K562 (cell line): ENCODE data around the gene BOLL. TPM values are rescaled to one million over a fixed set of nuclear protein-coding genes. Genes with fewer than 3 reads are reported as not detected.

Experiments used
- ATAC-seq: fragments of 200-7000 bp; cut with Tn5 transposase; 3 replicates; pipeline ENCODE4 v1.9.1; 2020; ENCODE audit warnings: moderate library complexity
- BruUV-seq: library from RNA; stranded (reverse); fragments of 400-500 nt; replicated peaks from 2 replicates; lab custom pipeline; 2021; lab: Mats Ljungman, UMichigan
- CTCF ChIA-PET: fragments of 300-600 bp; formaldehyde crosslinking; extraction: SDS; loops from one replicate; lab custom pipeline; 2021; ENCODE audit warnings: low intra/inter-chr PET ratio; lab: Yijun Ruan, JAX
- POLR2A ChIA-PET: fragments of 300-600, 350-650 bp; sonication (Branson Sonifier 250); formaldehyde crosslinking; extraction: SDS; loops from one replicate; lab custom pipeline; 2021; ENCODE audit warnings: antibody characterized with exemption, inconsistent platforms; lab: Yijun Ruan, JAX
- DNase-seq, 4 experiments: peaks; one replicate each; pipeline versions ENCODE4 v3.0.0 to v3.0.0-alpha.2; 2011 to 2018; ENCODE audit warnings: low spot score in 3 of 4, mixed read lengths in 3 of 4; ENCODE audit errors: extremely low read depth in 1 of 4
- FAIRE-seq: peaks from 2 replicates; lab custom pipeline; 2011; peaks lifted over from hg19 to GRCh38; lab: Jason Lieb, UNC
- H2AFZ ChIP-seq: 2 replicates; pipeline ENCODE4 v1.6.0; 2011; ENCODE audit warnings: low read depth, low read length, control low read depth, inconsistent platforms
- H3K27ac ChIP-seq: fragments of 200-600 bp; 3 replicates; pipeline ENCODE4 v1.8.0; 2011; ENCODE audit warnings: low read depth, mild to moderate bottlenecking, control low read depth, inconsistent platforms, low read length, moderate library complexity, mixed read lengths; ENCODE audit errors: extremely low read depth
- H3K27me3 ChIP-seq, 2 experiments: fragments of 300-600 bp in 1 of 2; 2 replicates in 1 of 2; 3 replicates in 1 of 2; pipeline versions ENCODE4 v1.6.0 to v1.8.0; 2011; ENCODE audit warnings: inconsistent platforms in 2 of 2, low read length in 2 of 2, mild to moderate bottlenecking in 1 of 2, mixed read lengths in 1 of 2, moderate library complexity in 1 of 2; ENCODE audit not compliant: control insufficient read depth in 2 of 2, insufficient read depth in 2 of 2
- H3K36me3 ChIP-seq: fragments of 300-600 bp; 3 replicates; pipeline ENCODE4 v1.8.0; 2011; ENCODE audit warnings: mild to moderate bottlenecking, low read length, inconsistent platforms; ENCODE audit not compliant: control insufficient read depth, insufficient read depth
- H3K4me1 ChIP-seq, 2 experiments: fragments of 200-600 bp in 1 of 2; replicated peaks in 1 of 2; 2 replicates in 1 of 2; 3 replicates in 1 of 2; pipeline versions ENCODE4 v1.5.1 to v1.8.0; 2011; ENCODE audit warnings: inconsistent platforms in 2 of 2, low read length in 2 of 2, mild to moderate bottlenecking in 1 of 2, mixed read lengths in 1 of 2, moderate library complexity in 1 of 2; ENCODE audit not compliant: control insufficient read depth in 2 of 2, insufficient read depth in 2 of 2
- H3K4me2 ChIP-seq: 2 replicates; pipeline ENCODE4 v1.6.1; 2011; ENCODE audit warnings: low read length, control low read depth, inconsistent platforms, mixed read lengths; ENCODE audit not compliant: insufficient read depth
- H3K4me3 ChIP-seq: fragments of 200-600 bp; sonication (generic), shearing (Covaris generic); 2 replicates; pipeline ENCODE4 v1.5.1; 2016; ENCODE audit warnings: control low read depth, inconsistent platforms
- H3K79me2 ChIP-seq: fragments of 200-600 bp; 3 replicates; pipeline ENCODE4 v1.8.0; 2011; ENCODE audit warnings: low read length, inconsistent platforms; ENCODE audit not compliant: control insufficient read depth, insufficient read depth
- H3K9ac ChIP-seq, 2 experiments: 2 replicates each; pipeline versions ENCODE4 v1.6.0 to v1.6.1; 2011; ENCODE audit warnings: low read depth in 2 of 2, low read length in 2 of 2, control low read depth in 1 of 2, inconsistent platforms in 1 of 2, mild to moderate bottlenecking in 1 of 2, mixed read lengths in 1 of 2; ENCODE audit not compliant: insufficient read depth in 1 of 2
- H3K9me1 ChIP-seq: one replicate; pipeline ENCODE4 v1.6.0; 2011; ENCODE audit warnings: inconsistent platforms, mild to moderate bottlenecking, low read length, moderate library complexity; ENCODE audit not compliant: control insufficient read depth, insufficient read depth
- H3K9me3 ChIP-seq: replicated peaks from 2 replicates; pipeline ENCODE4 v1.5.1; 2011; ENCODE audit warnings: low read depth, low read length, inconsistent platforms; ENCODE audit not compliant: control insufficient read depth, insufficient read depth
- H4K20me1 ChIP-seq: replicated peaks from 2 replicates; pipeline ENCODE4 v1.6.1; 2011; ENCODE audit warnings: low read length, inconsistent platforms, mixed read lengths; ENCODE audit not compliant: control insufficient read depth, insufficient read depth
- RAD21 ChIP-seq, 2 experiments: fragments of 250-450 bp in 1 of 2; fragments of 450-650 bp in 1 of 2; sonication (Bioruptor Pico) in 1 of 2; formaldehyde crosslinking in 1 of 2; IDR thresholded peaks in 1 of 2; conservative IDR thresholded peaks in 1 of 2; 2 replicates each; pipeline versions ENCODE4 v1.4.0 to v1.8.0; 2020 to 2022; ENCODE audit warnings: mild to moderate bottlenecking in 2 of 2, moderate library complexity in 1 of 2
- SNIP1 ChIP-seq: fragments of 450-650 bp; IDR thresholded peaks from 2 replicates; pipeline ENCODE4 v1.7.1; 2017; ENCODE audit warnings: low read depth, mild to moderate bottlenecking
- WGBS: fragments of 100-300 bp; shearing (Covaris generic); methylation state at CpG from one replicate; pipeline ENCODE4 v1.1.6; 2016; ENCODE audit warnings: low coverage, mixed read lengths; ENCODE audit not compliant: insufficient coverage; ENCODE audit errors: missing lambda C conversion rate; 5-methylcytosine and 5-hydroxymethylcytosine counted together
- in situ Hi-C: fragments of 300-500 bp; cut with MboI; formaldehyde crosslinking; loops from 4 replicates; pipeline ENCODE4 v1.15.0; 2018; ENCODE audit warnings: inconsistent platforms, mixed read lengths
- intact Hi-C: fragments of 100-400 bp; cut with micrococcal nuclease; formaldehyde crosslinking; loops from 2 replicates; pipeline ENCODE4 v1.14.2; 2022
- polyA plus RNA-seq, 8 experiments: library from polyadenylated mRNA; depleted of rRNA in 4 of 8; stranded (reverse) in 5 of 8; unstranded in 3 of 8; fragments of >200 nt; fragmentation: Nextera tagmentation in 2 of 8; fragmentation: Illumina TruSeq in 1 of 8; extraction: Ambion mirVana in 2 of 8; extraction: Trizol in 1 of 8; gene quantifications; 2 replicates each; pipeline versions ENCODE4 v1.2.1 to v1.2.3, GENCODE V29; 2011 to 2014; ENCODE audit warnings: inconsistent platforms in 1 of 8, missing spikeins in 1 of 8
- total RNA-seq, 7 experiments: library from RNA; depleted of rRNA in 6 of 7; stranded (reverse); fragments of >200 nt in 6 of 7; fragmentation: Illumina TruSeq in 2 of 7; extraction: Trizol in 2 of 7; gene quantifications; 2 replicates each; pipeline versions ENCODE4 v1.2.1 to v1.2.3, GENCODE V29; 2011 to 2021; ENCODE audit warnings: low replicate concordance in 1 of 7
- TF ChIP-seq, protein P1 (sequence below): IDR thresholded peaks from 2 replicates; pipeline ENCODE4 v1.6.1; 2011; ENCODE audit not compliant: insufficient read length; ENCODE audit errors: extremely low read depth
- TF ChIP-seq, protein P2 (sequence below), 3 experiments: IDR thresholded peaks in 2 of 3; conservative IDR thresholded peaks in 1 of 3; 2 replicates each; pipeline ENCODE4 v1.5.1; 2011 to 2012; ENCODE audit warnings: low read length in 3 of 3, mild to moderate bottlenecking in 3 of 3, control low read depth in 2 of 3, improper control_type of control experiment in 1 of 3, inconsistent platforms in 1 of 3, low read depth in 1 of 3, mixed read lengths in 1 of 3, moderate library complexity in 1 of 3; ENCODE audit not compliant: insufficient read depth in 2 of 3

Gene BOLL
- total and polyA plus RNA-seq, 9 of the 15 experiments (the other 6 are each of a cell fraction or from before 2014, with no cell fraction given), result 0.11 to 0.55 (median 0.19) TPM; not detected in 1

DNA sequence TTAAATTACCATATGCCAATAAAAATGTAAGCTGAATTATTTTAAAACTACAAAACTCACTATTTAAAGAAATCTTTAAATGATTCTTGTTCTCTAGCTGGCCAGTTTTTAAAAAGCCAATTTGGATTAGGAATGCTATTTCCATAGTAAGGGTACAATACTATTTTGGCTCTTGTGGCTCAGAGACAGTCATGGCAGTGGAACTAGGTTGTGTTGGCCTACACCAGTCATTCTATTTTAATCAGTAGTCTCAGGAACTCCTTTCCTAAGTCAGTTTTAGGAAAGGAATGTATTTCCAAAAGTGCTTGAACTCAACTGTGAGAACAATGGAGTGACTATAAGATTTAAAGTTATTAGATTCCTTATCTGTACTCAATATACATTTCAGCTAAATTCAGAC is 5.9 kb downstream of the BOLL start:
- no peaks in the 10 kb centered on the region for H3K79me2 ChIP-seq
- no peak overlapping the region for H3K27ac ChIP-seq
- no peak for TF ChIP-seq SNIP1
- TF ChIP-seq, protein P1, sequence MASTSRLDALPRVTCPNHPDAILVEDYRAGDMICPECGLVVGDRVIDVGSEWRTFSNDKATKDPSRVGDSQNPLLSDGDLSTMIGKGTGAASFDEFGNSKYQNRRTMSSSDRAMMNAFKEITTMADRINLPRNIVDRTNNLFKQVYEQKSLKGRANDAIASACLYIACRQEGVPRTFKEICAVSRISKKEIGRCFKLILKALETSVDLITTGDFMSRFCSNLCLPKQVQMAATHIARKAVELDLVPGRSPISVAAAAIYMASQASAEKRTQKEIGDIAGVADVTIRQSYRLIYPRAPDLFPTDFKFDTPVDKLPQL, result no peak
- no peaks in the 10 kb centered on the region for H4K20me1 ChIP-seq
- no peak overlapping the region for H2AFZ ChIP-seq
- H3K9ac ChIP-seq, result no peak overlapping the region
- H3K27me3 ChIP-seq, result no peaks in the 10 kb centered on the region
- POLR2A ChIA-PET, result no interaction called here
- H3K9me3 ChIP-seq, result no peaks in the 10 kb centered on the region
- FAIRE-seq (no peak), DNase-seq (no peak), ATAC-seq (no peak)
- BruUV-seq, result no TSS peak
- in situ Hi-C loops, result no loop called here
- intact Hi-C loops, result loop anchor here (5.0 to 10.0 kb wide), 4 partner anchors 52 to 664 kb away; no protein-coding TSS in a partner anchor
- no peaks in the 10 kb centered on the region; a peak in 1 of 5 replicates for H3K4me1 ChIP-seq
- H3K4me2 ChIP-seq, result no peak overlapping the region
- H3K36me3 ChIP-seq, result no peaks in the 10 kb centered on the region
- CTCF ChIA-PET, result interaction anchor here (0.6 kb wide), 1 partner anchor 666 kb away, joined by 3 read pairs; no protein-coding TSS in a partner anchor
- no peak overlapping the region for H3K4me3 ChIP-seq
- no peaks in the 10 kb centered on the region for H3K9me1 ChIP-seq

DNA sequence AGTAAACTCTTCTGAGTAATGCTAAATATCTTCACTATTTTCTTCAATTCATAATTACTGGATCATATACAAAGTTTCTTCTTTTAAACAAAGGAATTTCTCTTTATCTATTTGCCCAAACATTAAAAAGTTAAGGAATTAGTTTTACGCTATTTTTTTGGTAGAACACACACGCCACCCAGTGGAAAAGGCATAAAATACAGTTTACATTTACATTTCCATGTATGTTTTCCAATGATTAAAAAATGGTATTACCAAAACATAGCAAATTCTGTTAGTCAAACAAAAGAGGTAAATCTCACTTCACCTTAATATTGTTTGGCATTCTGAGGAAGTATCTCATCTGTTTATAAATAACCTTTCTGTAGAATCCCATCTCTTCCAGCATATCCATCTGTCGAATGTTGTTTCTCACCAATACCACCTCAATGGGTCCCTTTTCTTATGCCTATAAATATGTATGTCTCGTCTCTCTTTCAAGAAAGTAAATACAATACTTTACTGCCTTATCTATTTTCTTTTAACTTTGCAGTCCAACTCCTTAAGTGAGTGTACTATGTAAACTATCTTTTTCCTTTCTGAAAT is 7.2 kb downstream of the BOLL start:
- H3K27me3 ChIP-seq, result no peaks in the 10 kb centered on the region
- POLR2A ChIA-PET, result no interaction called here
- ATAC-seq (no peak), FAIRE-seq (peak; percentile 79), DNase-seq (peak in 3 of 4 experiments; percentile 7 to 42 (median 13))
- no peaks in the 10 kb centered on the region for H4K20me1 ChIP-seq
- no peak overlapping the region for H3K27ac ChIP-seq
- H3K9ac ChIP-seq, result no peak overlapping the region
- 13% methylated on average over 4 of the region's 4 CpGs for WGBS
- no peaks in the 10 kb centered on the region; a peak in 1 of 5 replicates for H3K4me1 ChIP-seq
- in situ Hi-C loops (no loop called here), intact Hi-C loops (loop anchor here (1.0 to 10.0 kb wide), 5 partner anchors 51 to 663 kb away; no protein-coding TSS in a partner anchor)
- BruUV-seq, result no TSS peak
- no peak overlapping the region for H3K4me3 ChIP-seq
- no peak overlapping the region for H2AFZ ChIP-seq
- no peak overlapping the region for H3K4me2 ChIP-seq
- H3K9me3 ChIP-seq, result no peaks in the 10 kb centered on the region
- H3K9me1 ChIP-seq, result no peaks in the 10 kb centered on the region
- no peaks in the 10 kb centered on the region for H3K79me2 ChIP-seq
- CTCF ChIA-PET, result interaction anchor here (0.6 to 1.1 kb wide), 3 partner anchors 70 to 1480 kb away, joined by 3 to 6 read pairs (median 3); no protein-coding TSS in a partner anchor
- no peaks in the 10 kb centered on the region for H3K36me3 ChIP-seq
- TF ChIP-seq, protein P2, sequence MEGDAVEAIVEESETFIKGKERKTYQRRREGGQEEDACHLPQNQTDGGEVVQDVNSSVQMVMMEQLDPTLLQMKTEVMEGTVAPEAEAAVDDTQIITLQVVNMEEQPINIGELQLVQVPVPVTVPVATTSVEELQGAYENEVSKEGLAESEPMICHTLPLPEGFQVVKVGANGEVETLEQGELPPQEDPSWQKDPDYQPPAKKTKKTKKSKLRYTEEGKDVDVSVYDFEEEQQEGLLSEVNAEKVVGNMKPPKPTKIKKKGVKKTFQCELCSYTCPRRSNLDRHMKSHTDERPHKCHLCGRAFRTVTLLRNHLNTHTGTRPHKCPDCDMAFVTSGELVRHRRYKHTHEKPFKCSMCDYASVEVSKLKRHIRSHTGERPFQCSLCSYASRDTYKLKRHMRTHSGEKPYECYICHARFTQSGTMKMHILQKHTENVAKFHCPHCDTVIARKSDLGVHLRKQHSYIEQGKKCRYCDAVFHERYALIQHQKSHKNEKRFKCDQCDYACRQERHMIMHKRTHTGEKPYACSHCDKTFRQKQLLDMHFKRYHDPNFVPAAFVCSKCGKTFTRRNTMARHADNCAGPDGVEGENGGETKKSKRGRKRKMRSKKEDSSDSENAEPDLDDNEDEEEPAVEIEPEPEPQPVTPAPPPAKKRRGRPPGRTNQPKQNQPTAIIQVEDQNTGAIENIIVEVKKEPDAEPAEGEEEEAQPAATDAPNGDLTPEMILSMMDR (IDR thresholded peaks at IDR 0.05 in 2 of 3, conservative IDR thresholded peaks at IDR 0.05 in 1 of 3; ENCODE audit: insufficient read depth in 2 of 3, low read depth in 1 of 3, low read length in 3 of 3), result peak in 2 of 3 experiments; percentile 44 to 70; a peak in 3 of 6 replicates
- TF ChIP-seq RAD21 (CRISPR knock-in tag; conservative IDR thresholded peaks at IDR 0.05 in 1 of 2, IDR thresholded peaks at IDR 0.05 in 1 of 2), result peak; percentile 82 to 85
